Measurements from ENCODE around the gene ASB18. TPM values are rescaled to one million over a fixed set of nuclear protein-coding genes. Genes with fewer than 3 reads are reported as not detected.

ASB18 gene
- total RNA-seq, 1 experiment from 2014 or later = not detected

GRCh38 chr2:236164925-236165841 is 99.0 kb downstream of the ASB18 start:
- intact Hi-C loops (cut with micrococcal nuclease; ENCODE audit: unreplicated experiment) = no loop called here
- H3K4me1 ChIP-seq = no peaks in the 10 kb centered on the region
- H3K27me3 ChIP-seq (replicated peaks; ENCODE audit: control insufficient read depth, insufficient read depth, low read length) = no peaks in the 10 kb centered on the region
- H3K9me3 Mint-ChIP-seq (ENCODE audit: unreplicated experiment) = no peaks in the 10 kb centered on the region
- no peak for TF ChIP-seq CTCF (IDR thresholded peaks at IDR 0.05; ENCODE audit: insufficient read depth in 1 of 2, low read depth in 1 of 2, low read length in 1 of 2, severe bottlenecking in 1 of 2, unreplicated experiment in 1 of 2)
- TSS peak; percentile 39 for BruUV-seq (replicated peaks)
- H3K4me3 ChIP-seq (ENCODE audit: low read depth, low read length) = no peak overlapping the region
- no peaks in the 10 kb centered on the region for H3K9me3 ChIP-seq
- no peak overlapping the region for H3K4me3 Mint-ChIP-seq (ENCODE audit: unreplicated experiment)
- ChIA-PET POLR2A (no interaction called here), CTCF (no interaction called here)
- H3K36me3 Mint-ChIP-seq (ENCODE audit: insufficient read depth, unreplicated experiment) = peaks cover 5% of the 10 kb centered on the region
- no peak overlapping the region for H3K27ac Mint-ChIP-seq (ENCODE audit: unreplicated experiment)
- H3K27me3 Mint-ChIP-seq (ENCODE audit: insufficient read depth, unreplicated experiment) = no peaks in the 10 kb centered on the region
- no peak for DNase-seq
- H3K36me3 ChIP-seq (ENCODE audit: control insufficient read depth, insufficient read depth, low read length) = no peaks in the 10 kb centered on the region
- H3K4me1 Mint-ChIP-seq (ENCODE audit: low read depth, unreplicated experiment) = no peaks in the 10 kb centered on the region

GRCh38 chr2:236164201-236164924 is 99.8 kb downstream of the ASB18 start:
- Mint-ChIP-seq H3K27ac (ENCODE audit: unreplicated experiment) (no peak overlapping the region), H3K9me3 (ENCODE audit: unreplicated experiment) (no peaks in the 10 kb centered on the region), H3K4me1 (ENCODE audit: low read depth, unreplicated experiment) (no peaks in the 10 kb centered on the region), H3K36me3 (ENCODE audit: insufficient read depth, unreplicated experiment) (peaks cover 5% of the 10 kb centered on the region), H3K4me3 (ENCODE audit: unreplicated experiment) (no peak overlapping the region), H3K27me3 (ENCODE audit: insufficient read depth, unreplicated experiment) (no peaks in the 10 kb centered on the region)
- no peak for DNase-seq
- ChIA-PET CTCF (no interaction called here), POLR2A (no interaction called here)
- intact Hi-C loops (cut with micrococcal nuclease; ENCODE audit: unreplicated experiment) = no loop called here
- Histone ChIP-seq H3K9me3 (no peaks in the 10 kb centered on the region), H3K36me3 (ENCODE audit: control insufficient read depth, insufficient read depth, low read length) (no peaks in the 10 kb centered on the region), H3K4me1 (no peaks in the 10 kb centered on the region), H3K27me3 (replicated peaks; ENCODE audit: control insufficient read depth, insufficient read depth, low read length) (no peaks in the 10 kb centered on the region), H3K4me3 (ENCODE audit: low read depth, low read length) (no peak overlapping the region)
- no peak for TF ChIP-seq CTCF (IDR thresholded peaks at IDR 0.05; ENCODE audit: insufficient read depth in 1 of 2, low read depth in 1 of 2, low read length in 1 of 2, severe bottlenecking in 1 of 2, unreplicated experiment in 1 of 2)
- no TSS peak for BruUV-seq (replicated peaks)

GRCh38 chr2:236163471-236164200 is 100.6 kb downstream of the ASB18 start:
- H3K4me1 ChIP-seq = no peaks in the 10 kb centered on the region
- intact Hi-C loops (cut with micrococcal nuclease; ENCODE audit: unreplicated experiment) = no loop called here
- H3K4me3 Mint-ChIP-seq (ENCODE audit: unreplicated experiment) = no peak overlapping the region
- no peaks in the 10 kb centered on the region for H3K4me1 Mint-ChIP-seq (ENCODE audit: low read depth, unreplicated experiment)
- TF ChIP-seq CTCF (IDR thresholded peaks at IDR 0.05; ENCODE audit: insufficient read depth in 1 of 2, low read depth in 1 of 2, low read length in 1 of 2, severe bottlenecking in 1 of 2, unreplicated experiment in 1 of 2) = no peak
- no peaks in the 10 kb centered on the region for H3K27me3 ChIP-seq (replicated peaks; ENCODE audit: control insufficient read depth, insufficient read depth, low read length)
- ChIA-PET CTCF (no interaction called here), POLR2A (no interaction called here)
- DNase-seq = no peak
- H3K4me3 ChIP-seq (ENCODE audit: low read depth, low read length) = no peak overlapping the region
- no peaks in the 10 kb centered on the region for H3K9me3 Mint-ChIP-seq (ENCODE audit: unreplicated experiment)
- no peaks in the 10 kb centered on the region for H3K27me3 Mint-ChIP-seq (ENCODE audit: insufficient read depth, unreplicated experiment)
- H3K27ac Mint-ChIP-seq (ENCODE audit: unreplicated experiment) = no peak overlapping the region
- no peaks in the 10 kb centered on the region for H3K36me3 ChIP-seq (ENCODE audit: control insufficient read depth, insufficient read depth, low read length)
- BruUV-seq (replicated peaks) = no TSS peak
- no peaks in the 10 kb centered on the region for H3K9me3 ChIP-seq
- peaks cover 5% of the 10 kb centered on the region for H3K36me3 Mint-ChIP-seq (ENCODE audit: insufficient read depth, unreplicated experiment)
